ENCODE results near the gene DPP6.

The DPP6 gene

GRCh38 chr7:154568346-154568745, 516.1 kb downstream of the DPP6 start:
- no peak for DNase-seq

GRCh38 chr7:154569916-154570315, 517.7 kb downstream of the DPP6 start:
- DNase-seq = no peak

- no peak for DNase-seq
These were observed 519.6 kb downstream of the DPP6 start for GRCh38 chr7:154571772-154572171.

- DNase-seq = no peak
These were observed 522.0 kb downstream of the DPP6 start for GRCh38 chr7:154574235-154574634.

- DNase-seq = no peak
These were observed 523.3 kb downstream of the DPP6 start for GRCh38 chr7:154575497-154575896.

GRCh38 chr7:154576604-154577003, 524.4 kb downstream of the DPP6 start:
- no peak for DNase-seq

- DNase-seq = no peak
These were observed 525.1 kb downstream of the DPP6 start for GRCh38 chr7:154577141-154577873.

- no peak for DNase-seq
These were observed 526.1 kb downstream of the DPP6 start for GRCh38 chr7:154578336-154578735.

- no peak for DNase-seq
These were observed 527.5 kb downstream of the DPP6 start for GRCh38 chr7:154579711-154580110.

- DNase-seq = no peak
These were observed 529.2 kb downstream of the DPP6 start for GRCh38 chr7:154581251-154581890.

GRCh38 chr7:154583454-154583853, 531.3 kb downstream of the DPP6 start:
- no peak for DNase-seq

- DNase-seq = no peak
These were observed 532.4 kb downstream of the DPP6 start for GRCh38 chr7:154584352-154585252.

GRCh38 chr7:154587792-154588191, 535.6 kb downstream of the DPP6 start:
- DNase-seq = no peak

GRCh38 chr7:154591544-154591943, 539.3 kb downstream of the DPP6 start:
- no peak for DNase-seq

GRCh38 chr7:154592388-154592787, 540.2 kb downstream of the DPP6 start:
- DNase-seq = no peak

- DNase-seq = no peak
These were observed 546.2 kb downstream of the DPP6 start for GRCh38 chr7:154598396-154598795.

GRCh38 chr7:154598864-154599263, 546.7 kb downstream of the DPP6 start:
- no peak for DNase-seq

- DNase-seq = no peak
These were observed 558.7 kb downstream of the DPP6 start for GRCh38 chr7:154610903-154611302.

- no peak for DNase-seq
These were observed 561.6 kb downstream of the DPP6 start for GRCh38 chr7:154613811-154614210.

GRCh38 chr7:154620141-154620755, 568.0 kb downstream of the DPP6 start:
- no peak for DNase-seq

- DNase-seq = no peak
These were observed 571.2 kb downstream of the DPP6 start for GRCh38 chr7:154623399-154623798.

- no peak for DNase-seq
These were observed 575.6 kb downstream of the DPP6 start for GRCh38 chr7:154627646-154628290.

GRCh38 chr7:154628556-154628955, 576.4 kb downstream of the DPP6 start:
- DNase-seq = no peak
